ENCODE data around the gene PCNP. TPM values are rescaled to one million over a fixed set of nuclear protein-coding genes. Genes with fewer than 3 reads are reported as not detected.

PCNP gene
- total and polyA plus RNA-seq, 9 of the 15 experiments (the other 6 are each of a cell fraction or from before 2014, with no cell fraction given): 54.3 to 170 (median 150) TPM

GRCh38 chr3:101574388-101575112 lies 570 bp downstream of the PCNP start:
- peak in 2 of 4 experiments; percentile 17 to 57 for DNase-seq (ENCODE audit: extremely low read depth in 1 of 4, low spot score in 3 of 4)
- ATAC-seq: peak; percentile 73
- H3K4me2 ChIP-seq (ENCODE audit: insufficient read depth, low read length): peak overlapping the region; percentile 99
- H3K9ac ChIP-seq (ENCODE audit: insufficient read depth in 1 of 2, low read depth in 2 of 2, low read length in 2 of 2): peak overlapping the region; percentile 97 to 99
- peaks cover 62% of the 10 kb centered on the region for H3K79me2 ChIP-seq (ENCODE audit: control insufficient read depth, insufficient read depth, low read length)
- H3K9me1 ChIP-seq (ENCODE audit: control insufficient read depth, insufficient read depth, low read length): no peaks in the 10 kb centered on the region
- TSS peak; percentile 53 for BruUV-seq (replicated peaks)
- H3K36me3 ChIP-seq (ENCODE audit: control insufficient read depth, insufficient read depth, low read length): peaks cover 28% of the 10 kb centered on the region
- H2AFZ ChIP-seq (ENCODE audit: low read depth, low read length): peak overlapping the region; percentile 64
- peak; percentile 52 for FAIRE-seq
- peak overlapping the region; percentile 96 for H3K4me3 ChIP-seq
- no peaks in the 10 kb centered on the region for H3K27me3 ChIP-seq (ENCODE audit: control insufficient read depth in 2 of 2, insufficient read depth in 2 of 2, low read length in 2 of 2)
- H4K20me1 ChIP-seq (replicated peaks; ENCODE audit: control insufficient read depth, insufficient read depth, low read length): no peaks in the 10 kb centered on the region
- ChIA-PET CTCF (ENCODE audit: low intra/inter-chr PET ratio) (interaction anchor here (2.2 kb wide), 1 partner anchor 62 kb away, joined by 9 read pairs; no protein-coding TSS in a partner anchor), POLR2A (interaction anchor here (0.7 to 3.6 kb wide), 8 partner anchors 8 to 237 kb away, joined by 3 to 22 read pairs (median 4); partner anchors contain the start of genes RPL24, TRMT10C and ZBTB11)
- intact Hi-C loops (cut with micrococcal nuclease): loop anchor here (1.0 kb wide), 1 partner anchor 62 kb away; no protein-coding TSS in a partner anchor
- H3K4me1 ChIP-seq (replicated peaks in 1 of 2; ENCODE audit: control insufficient read depth in 2 of 2, insufficient read depth in 2 of 2, low read length in 2 of 2): peaks cover 13% of the 10 kb centered on the region in 2 experiments; a peak in 3 of 5 replicates
- H3K9me3 ChIP-seq (replicated peaks; ENCODE audit: control insufficient read depth, insufficient read depth, low read depth, low read length): no peaks in the 10 kb centered on the region
- in situ Hi-C loops (cut with MboI): loop anchor here (10.0 kb wide), 1 partner anchor 110 kb away; the partner anchor contains the start of gene RPL24
- 0% methylated on average over 29 of the region's 41 CpGs for WGBS (ENCODE audit: insufficient coverage, low coverage, missing lambda C conversion rate)
- peak overlapping the region; percentile 97 for H3K27ac ChIP-seq (ENCODE audit: extremely low read depth, low read depth, low read length)
- TF ChIP-seq FOXP4 (CRISPR knock-in tag; IDR thresholded peaks at IDR 0.05; ENCODE audit: borderline replicate concordance) (peak; percentile 24; the same call in 1 of the 2 replicates), SRSF3 (IDR thresholded peaks at IDR 0.05; ENCODE audit: insufficient read depth, low read length) (no peak), ZFX (CRISPR knock-in tag; IDR thresholded peaks at IDR 0.05) (peak; percentile 89), RBBP5 (IDR thresholded peaks at IDR 0.05; ENCODE audit: borderline replicate concordance, insufficient read depth, low read length, poor library complexity, severe bottlenecking) (peak; percentile 82), TGIF2 (CRISPR knock-in tag; IDR thresholded peaks at IDR 0.05) (no peak), NR3C1 (CRISPR knock-in tag; IDR thresholded peaks at IDR 0.05) (0 out of 2 replicates have a peak, but pooled peaks have one; percentile 18), ZNF398 (CRISPR knock-in tag; IDR thresholded peaks at IDR 0.05) (no peak), SOX6 (IDR thresholded peaks at IDR 0.05) (no peak), BRF1 (IDR thresholded peaks at IDR 0.05; ENCODE audit: borderline replicate concordance, extremely low read depth, insufficient read length) (no peak), HDAC6 (IDR thresholded peaks at IDR 0.05; ENCODE audit: low read depth, low read length) (no peak), FOXM1 (IDR thresholded peaks at IDR 0.05; ENCODE audit: low read depth) (no peak), FOXM1 (CRISPR knock-in tag; IDR thresholded peaks at IDR 0.05; ENCODE audit: low read depth) (peak; percentile 89; the same call in 1 of the 2 replicates), POLR2G (IDR thresholded peaks at IDR 0.05; ENCODE audit: low read depth, low read length) (peak; percentile 79), ZNF12 (CRISPR knock-in tag; IDR thresholded peaks at IDR 0.05) (0 out of 2 replicates have a peak, but pooled peaks have one; percentile 41), RNF2 (IDR thresholded peaks at IDR 0.05) (no peak)

All from K562 (cell line).